ENCODE data around the gene ANO1.

The ANO1 gene

DNA sequence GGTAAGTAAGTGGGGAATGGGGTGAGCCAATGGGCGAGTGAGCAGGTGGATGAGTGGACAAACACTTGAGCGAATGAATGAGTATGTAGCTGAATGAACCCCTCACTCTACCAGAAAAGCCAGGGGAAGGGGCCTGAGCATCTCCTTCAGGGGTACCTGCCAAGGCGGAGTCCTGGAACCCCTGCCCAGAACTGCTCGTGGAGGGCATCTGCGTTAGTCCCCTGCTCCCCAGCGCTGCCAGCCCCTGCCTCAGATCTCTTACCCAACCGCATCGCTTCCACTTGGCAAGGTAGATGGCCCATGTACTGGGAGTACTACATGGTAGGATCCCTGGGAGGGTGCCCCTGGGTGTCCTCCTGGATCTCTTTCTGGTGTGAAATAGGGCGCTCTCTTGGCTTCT lies 7.4 kb upstream of the ANO1 start:
- TF ChIP-seq, protein P1, sequence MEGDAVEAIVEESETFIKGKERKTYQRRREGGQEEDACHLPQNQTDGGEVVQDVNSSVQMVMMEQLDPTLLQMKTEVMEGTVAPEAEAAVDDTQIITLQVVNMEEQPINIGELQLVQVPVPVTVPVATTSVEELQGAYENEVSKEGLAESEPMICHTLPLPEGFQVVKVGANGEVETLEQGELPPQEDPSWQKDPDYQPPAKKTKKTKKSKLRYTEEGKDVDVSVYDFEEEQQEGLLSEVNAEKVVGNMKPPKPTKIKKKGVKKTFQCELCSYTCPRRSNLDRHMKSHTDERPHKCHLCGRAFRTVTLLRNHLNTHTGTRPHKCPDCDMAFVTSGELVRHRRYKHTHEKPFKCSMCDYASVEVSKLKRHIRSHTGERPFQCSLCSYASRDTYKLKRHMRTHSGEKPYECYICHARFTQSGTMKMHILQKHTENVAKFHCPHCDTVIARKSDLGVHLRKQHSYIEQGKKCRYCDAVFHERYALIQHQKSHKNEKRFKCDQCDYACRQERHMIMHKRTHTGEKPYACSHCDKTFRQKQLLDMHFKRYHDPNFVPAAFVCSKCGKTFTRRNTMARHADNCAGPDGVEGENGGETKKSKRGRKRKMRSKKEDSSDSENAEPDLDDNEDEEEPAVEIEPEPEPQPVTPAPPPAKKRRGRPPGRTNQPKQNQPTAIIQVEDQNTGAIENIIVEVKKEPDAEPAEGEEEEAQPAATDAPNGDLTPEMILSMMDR (IDR thresholded peaks at IDR 0.05; ENCODE audit: low read depth, low read length): no peak
- in situ Hi-C loops (cut with HindIII; ENCODE audit: low sequenced_read_pairs): no loop called here
- no peak overlapping the region for H3K4me3 ChIP-seq (ENCODE audit: low read depth, low read length)
- no peak for DNase-seq (ENCODE audit: low read depth, low spot score)

DNA sequence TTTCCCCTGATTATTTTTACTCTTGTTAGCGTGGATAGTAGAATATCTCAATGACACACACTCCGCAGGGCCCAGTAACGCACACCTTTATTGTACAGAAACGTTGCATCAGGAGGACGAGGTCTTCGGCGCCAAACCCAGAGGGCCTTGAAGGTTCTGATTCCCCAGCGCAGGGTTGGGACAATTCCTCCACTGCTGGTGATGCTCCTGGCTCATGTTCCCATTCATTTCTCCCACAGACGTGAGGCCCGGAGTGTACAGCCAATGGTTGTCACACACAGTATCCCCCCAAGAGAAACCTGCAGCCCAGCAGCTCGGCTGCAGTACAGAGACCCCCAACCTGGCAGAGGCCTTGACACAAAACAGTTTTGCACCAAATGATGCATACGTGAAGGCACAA lies 6.1 kb upstream of the ANO1 start:
- TF ChIP-seq, protein P1 (IDR thresholded peaks at IDR 0.05; ENCODE audit: low read depth, low read length): no peak
- no peak overlapping the region for H3K4me3 ChIP-seq (ENCODE audit: low read depth, low read length)
- no peak for DNase-seq (ENCODE audit: low read depth, low spot score)
- in situ Hi-C loops (cut with HindIII; ENCODE audit: low sequenced_read_pairs): no loop called here

DNA sequence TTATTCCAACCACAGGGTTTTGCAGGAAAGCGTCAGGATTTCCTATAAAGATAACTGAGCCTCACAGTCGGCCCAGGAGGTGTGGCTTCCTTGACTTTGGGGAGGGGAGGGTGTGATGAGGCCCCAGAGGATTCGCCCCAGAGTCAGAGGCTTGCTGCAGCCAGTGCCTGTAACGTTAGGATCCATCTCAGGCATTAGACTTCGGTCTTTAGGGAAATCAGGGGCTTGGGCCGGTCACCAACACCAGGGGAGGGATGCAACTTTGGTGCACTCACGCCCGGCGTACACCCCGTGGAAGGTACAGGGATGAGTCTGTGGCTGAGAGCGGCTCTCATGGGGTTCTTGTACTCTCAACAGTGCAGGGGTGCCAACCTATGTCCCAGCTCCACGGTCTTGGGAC lies 5.7 kb upstream of the ANO1 start:
- no peak for DNase-seq (ENCODE audit: low read depth, low spot score)
- no peak overlapping the region for H3K4me3 ChIP-seq (ENCODE audit: low read depth, low read length)
- TF ChIP-seq, protein P1 (IDR thresholded peaks at IDR 0.05; ENCODE audit: low read depth, low read length): no peak
- in situ Hi-C loops (cut with HindIII; ENCODE audit: low sequenced_read_pairs): no loop called here

DNA sequence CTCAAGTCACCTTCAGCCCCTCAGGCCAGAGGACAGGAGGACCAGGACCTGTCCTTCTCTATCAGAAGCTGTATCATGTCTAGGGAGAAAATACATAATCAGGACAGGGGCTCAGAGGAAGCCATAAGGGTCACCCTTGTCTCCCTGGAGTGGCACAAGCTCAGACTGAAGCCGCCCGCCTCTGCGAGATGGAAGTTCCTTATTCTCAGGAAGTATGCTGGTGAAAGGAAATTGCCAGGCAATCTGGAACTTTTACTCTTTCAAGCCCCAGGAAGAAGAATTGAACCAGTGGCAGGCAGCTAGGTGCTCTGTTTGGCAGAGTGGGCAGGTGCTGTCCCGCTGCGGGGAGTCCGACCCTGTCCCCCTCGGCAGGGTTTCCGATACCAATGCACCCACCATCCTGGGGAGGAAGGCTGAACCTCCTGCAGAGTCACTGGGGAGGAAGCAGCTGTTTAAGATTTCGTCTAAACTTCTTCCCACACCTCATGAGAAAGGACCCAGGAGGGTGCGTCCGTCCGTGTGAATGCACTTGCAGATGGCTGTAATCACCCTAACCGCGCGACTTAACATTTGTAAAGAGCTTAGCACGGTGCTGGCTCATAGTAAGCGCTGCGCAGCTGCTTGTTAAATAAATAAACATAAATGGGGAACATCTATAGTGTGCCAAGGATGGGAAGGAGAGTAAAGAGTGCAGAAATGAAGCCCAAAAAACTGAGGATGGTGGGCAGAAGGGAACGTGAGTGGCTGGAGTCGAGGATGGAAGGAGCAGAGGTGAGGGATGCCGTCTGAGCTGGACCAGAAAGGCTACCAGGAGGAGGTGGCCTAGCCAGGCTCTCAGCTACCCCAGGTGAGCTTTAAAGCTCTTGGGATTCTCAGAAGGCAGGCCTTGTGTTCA lies 5.0 kb upstream of the ANO1 start:
- in situ Hi-C loops (cut with HindIII; ENCODE audit: low sequenced_read_pairs): no loop called here
- peak; percentile 45 for DNase-seq (ENCODE audit: low read depth, low spot score)
- TF ChIP-seq, protein P1 (IDR thresholded peaks at IDR 0.05; ENCODE audit: low read depth, low read length): no peak
- H3K4me3 ChIP-seq (ENCODE audit: low read depth, low read length): no peak overlapping the region

DNA sequence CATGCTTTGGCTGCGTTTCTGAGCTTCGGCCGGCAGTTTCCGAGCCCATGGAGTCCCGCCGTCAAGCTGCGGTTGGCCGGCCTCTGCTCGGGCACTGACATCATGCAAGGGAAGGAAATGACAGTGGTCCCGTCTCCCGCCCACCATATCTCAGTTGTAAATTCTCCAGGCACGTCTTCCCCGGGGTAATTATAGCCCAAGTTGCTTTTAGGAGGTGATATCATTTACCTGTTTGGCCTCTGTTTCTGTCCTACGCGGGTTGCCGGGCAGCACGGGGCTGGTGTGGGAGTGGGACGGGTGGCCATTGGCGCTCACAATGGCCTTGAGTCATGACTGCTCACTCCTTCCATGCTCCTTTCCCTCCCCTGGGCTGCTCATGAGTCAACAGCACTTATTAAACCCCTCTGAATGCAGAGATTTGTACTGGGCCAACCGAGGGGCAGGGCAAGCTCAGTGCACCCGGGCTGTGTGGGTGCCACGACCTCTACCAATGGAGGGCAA lies 4.2 kb upstream of the ANO1 start:
- in situ Hi-C loops (cut with HindIII; ENCODE audit: low sequenced_read_pairs): no loop called here
- TF ChIP-seq, protein P1 (IDR thresholded peaks at IDR 0.05; ENCODE audit: low read depth, low read length): no peak
- no peak overlapping the region for H3K4me3 ChIP-seq (ENCODE audit: low read depth, low read length)
- DNase-seq (ENCODE audit: low read depth, low spot score): peak; percentile 66

DNA sequence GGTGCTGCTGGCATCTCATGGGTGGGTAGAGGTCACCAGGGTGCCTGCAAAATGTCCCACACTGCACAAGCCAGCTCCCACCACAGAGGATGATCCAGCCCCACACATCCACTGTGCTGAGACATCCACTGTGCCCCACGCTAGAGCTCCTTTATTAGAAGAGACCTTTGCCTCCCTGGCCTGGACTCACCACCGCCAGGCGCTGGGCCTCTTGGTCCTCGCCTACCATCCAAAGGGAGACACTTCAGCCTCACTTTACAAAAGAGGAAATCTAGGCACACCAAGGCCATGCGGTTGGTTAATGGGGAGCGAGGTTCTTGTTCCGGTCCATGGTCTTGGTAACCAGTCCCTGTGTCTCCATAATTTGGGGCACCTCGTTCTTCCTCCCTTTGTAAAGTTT lies 3.4 kb upstream of the ANO1 start:
- no peak overlapping the region for H3K4me3 ChIP-seq (ENCODE audit: low read depth, low read length)
- no peak for DNase-seq (ENCODE audit: low read depth, low spot score)
- in situ Hi-C loops (cut with HindIII; ENCODE audit: low sequenced_read_pairs): no loop called here
- TF ChIP-seq, protein P1 (IDR thresholded peaks at IDR 0.05; ENCODE audit: low read depth, low read length): no peak
